ENCODE measurements around the gene ZDHHC8.

The ZDHHC8 gene

GRCh38 chr22:20181194-20181883, 49.7 kb downstream of the ZDHHC8 start:
- DNase-seq: no peak

- DNase-seq: no peak
Measured at GRCh38 chr22:20181884-20182236, 50.3 kb downstream of the ZDHHC8 start.

- DNase-seq: no peak
Measured at GRCh38 chr22:20182365-20182764, 50.8 kb downstream of the ZDHHC8 start.

- no peak for DNase-seq
Measured at GRCh38 chr22:20183101-20183500, 51.5 kb downstream of the ZDHHC8 start.

- DNase-seq: no peak
Measured at GRCh38 chr22:20183823-20184222, 52.2 kb downstream of the ZDHHC8 start.

- no peak for DNase-seq
Measured at GRCh38 chr22:20184501-20185165, 53.0 kb downstream of the ZDHHC8 start.

GRCh38 chr22:20185750-20186149, 54.1 kb downstream of the ZDHHC8 start:
- DNase-seq: no peak

- DNase-seq: no peak
Measured at GRCh38 chr22:20186183-20186870, 54.7 kb downstream of the ZDHHC8 start.

- DNase-seq: no peak
Measured at GRCh38 chr22:20186871-20187546, 55.4 kb downstream of the ZDHHC8 start.

GRCh38 chr22:20187777-20188566, 56.4 kb downstream of the ZDHHC8 start:
- DNase-seq: no peak

- no peak for DNase-seq
Measured at GRCh38 chr22:20188567-20188877, 56.9 kb downstream of the ZDHHC8 start.

GRCh38 chr22:20191000-20191515, 59.5 kb downstream of the ZDHHC8 start:
- DNase-seq: no peak

GRCh38 chr22:20191803-20192202, 60.2 kb downstream of the ZDHHC8 start:
- DNase-seq: no peak

- DNase-seq: no peak
Measured at GRCh38 chr22:20192293-20192971, 60.8 kb downstream of the ZDHHC8 start.

GRCh38 chr22:20192972-20193760, 61.6 kb downstream of the ZDHHC8 start:
- no peak for DNase-seq

- no peak for DNase-seq
Measured at GRCh38 chr22:20193761-20194494, 62.3 kb downstream of the ZDHHC8 start.

GRCh38 chr22:20194681-20195593, 63.3 kb downstream of the ZDHHC8 start:
- DNase-seq: no peak

GRCh38 chr22:20196094-20196842, 64.7 kb downstream of the ZDHHC8 start:
- no peak for DNase-seq

Measured in stimulated activated CD4-positive, alpha-beta T cell treated with anti-CD3 and anti-CD28 coated beads, Interleukin-4, amount 100 ng/mL, for 1 hour (primary cell).